ENCODE data around the gene EDC4. TPM values are rescaled to one million over a fixed set of nuclear protein-coding genes. Genes with fewer than 3 reads are reported as not detected.
A peak's percentile ranks its signal among the peaks of the same experiment; 100 is the strongest.

Gene EDC4
- total and polyA plus RNA-seq, 2 of the 13 experiments (the other 11 are each of a cell fraction or from before 2014, with no cell fraction given) = 51.4 to 59.1 TPM

GRCh38 chr16:67872131-67872630, 671 bp upstream of the EDC4 start:
- ChIA-PET CTCF (ENCODE audit: low intra/inter-chr PET ratio, low total read pairs) (interaction anchor here (2.9 kb wide), 1 partner anchor 56 kb away, joined by 18 read pairs; no protein-coding TSS in a partner anchor), POLR2A (interaction anchor here (1.0 to 1.3 kb wide), 2 partner anchors 14 to 26 kb away, joined by 4 to 6 read pairs; partner anchors contain the start of gene NUTF2)
- H3K4me1 ChIP-seq (ENCODE audit: insufficient read depth, low read length) = peaks cover 30% of the 10 kb centered on the region
- peaks cover 15% of the 10 kb centered on the region for H4K20me1 ChIP-seq (ENCODE audit: insufficient read depth, low read length)
- in situ Hi-C loops (cut with HindIII; ENCODE audit: extremely low pct_ligation_motif_present, low pct_unique_long_range_greater_than_20kb) (no loop called here), intact Hi-C loops (cut with micrococcal nuclease; ENCODE audit: unreplicated experiment) (loop anchor here (5.0 kb wide), 1 partner anchor 1335 kb away; no protein-coding TSS in a partner anchor)
- no peaks in the 10 kb centered on the region; a peak in 1 of 5 replicates for H3K27me3 ChIP-seq (ENCODE audit: control insufficient read depth in 1 of 2, insufficient read depth in 2 of 2, low read length in 2 of 2)
- peak overlapping the region in 1 of 3 experiments; percentile 98; a peak in 1 of 6 replicates for H3K4me3 ChIP-seq (replicated peaks in 1 of 3; ENCODE audit: insufficient read depth in 1 of 3, low read depth in 2 of 3, low read length in 3 of 3)
- H3K9me3 ChIP-seq (ENCODE audit: low read length) = no peaks in the 10 kb centered on the region
- DNase-seq (ENCODE audit: low spot score) = no peak
- no peak for FAIRE-seq
- peak overlapping the region; percentile 66 for H3K27ac ChIP-seq (ENCODE audit: extremely low read length, insufficient read depth, low read length)
- peaks cover 37 to 62% of the 10 kb centered on the region in 2 experiments for H3K36me3 ChIP-seq (replicated peaks in 1 of 2; ENCODE audit: control insufficient read depth in 1 of 2, insufficient read depth in 2 of 2, low read length in 2 of 2)
- no peak; the same call in 2 of the 3 replicates for ATAC-seq
- TF ChIP-seq SCMH1 (CRISPR knock-in tag; IDR thresholded peaks at IDR 0.05; ENCODE audit: borderline replicate concordance) = no peak
- TF ChIP-seq ZNF776 (CRISPR knock-in tag; IDR thresholded peaks at IDR 0.05) = no peak
- no peak for TF ChIP-seq ZNF383 (CRISPR knock-in tag; IDR thresholded peaks at IDR 0.05; ENCODE audit: borderline replicate concordance)
- no peak for TF ChIP-seq GTF3A (CRISPR knock-in tag; conservative IDR thresholded peaks at IDR 0.05)
- no peak for TF ChIP-seq U2AF2 (IDR thresholded peaks at IDR 0.05; ENCODE audit: low read depth, low read length)
- peak; percentile 55 for TF ChIP-seq RBM22 (optimal IDR thresholded peaks at IDR 0.05; ENCODE audit: low read length)
- 0 out of 2 replicates have a peak, but pooled peaks have one; percentile 14 for TF ChIP-seq POLR2AphosphoS5 (IDR thresholded peaks at IDR 0.05; ENCODE audit: low read depth, low read length)
- TF ChIP-seq ZNF468 (CRISPR knock-in tag; IDR thresholded peaks at IDR 0.05) = peak; percentile 1; the same call in 1 of the 2 replicates
- TF ChIP-seq, protein P1, sequence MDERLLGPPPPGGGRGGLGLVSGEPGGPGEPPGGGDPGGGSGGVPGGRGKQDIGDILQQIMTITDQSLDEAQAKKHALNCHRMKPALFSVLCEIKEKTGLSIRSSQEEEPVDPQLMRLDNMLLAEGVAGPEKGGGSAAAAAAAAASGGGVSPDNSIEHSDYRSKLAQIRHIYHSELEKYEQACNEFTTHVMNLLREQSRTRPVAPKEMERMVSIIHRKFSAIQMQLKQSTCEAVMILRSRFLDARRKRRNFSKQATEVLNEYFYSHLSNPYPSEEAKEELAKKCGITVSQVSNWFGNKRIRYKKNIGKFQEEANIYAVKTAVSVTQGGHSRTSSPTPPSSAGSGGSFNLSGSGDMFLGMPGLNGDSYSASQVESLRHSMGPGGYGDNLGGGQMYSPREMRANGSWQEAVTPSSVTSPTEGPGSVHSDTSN (CRISPR knock-in tag; IDR thresholded peaks at IDR 0.05) = 0 out of 2 replicates have a peak, but pooled peaks have one; percentile 5
- no peak for TF ChIP-seq ZNF256 (CRISPR knock-in tag; conservative IDR thresholded peaks at IDR 0.05)
- TF ChIP-seq MTF1 (CRISPR knock-in tag; IDR thresholded peaks at IDR 0.05) = no peak
- TF ChIP-seq HNRNPK (IDR thresholded peaks at IDR 0.05; ENCODE audit: low read depth, low read length, poor library complexity, severe bottlenecking) = no peak
- peaks cover 31% of the 10 kb centered on the region for H3K79me2 ChIP-seq (ENCODE audit: insufficient read depth, low read length)
- BruUV-seq (replicated peaks) = no TSS peak
- 94% methylated on average over 2 of the region's 2 CpGs for WGBS (ENCODE audit: low lambda C conversion rate)
- peak overlapping the region; percentile 91 for H3K4me2 ChIP-seq (ENCODE audit: low read depth, low read length)
- peak overlapping the region; percentile 85; the same call in 1 of the 2 replicates for H3K9ac ChIP-seq (ENCODE audit: insufficient read depth, low read depth, low read length)
- no peak overlapping the region for H2AFZ ChIP-seq (ENCODE audit: low read length)
